D721Med (cell line): ENCODE results near the gene VIPR2.

Source experiments
- DNase-seq: peaks from one replicate; pipeline ENCODE4 v3.0.0; 2011; ENCODE audit warnings: low spot score; ENCODE audit not compliant: insufficient read length
- FAIRE-seq: peaks from 2 replicates; lab custom pipeline; 2011; peaks lifted over from hg19 to GRCh38; lab: Jason Lieb, UNC
- CTCF ChIP-seq: IDR thresholded peaks from 2 replicates; pipeline ENCODE4 v1.5.1; 2012; ENCODE audit warnings: mild to moderate bottlenecking, control low read depth; ENCODE audit not compliant: insufficient read depth; ENCODE audit errors: missing control alignments

Gene VIPR2

GRCh38 chr7:159114981-159115380 is 29.7 kb downstream of the VIPR2 start:
- FAIRE-seq: no peak
- no peak for DNase-seq
- no peak for TF ChIP-seq CTCF

GRCh38 chr7:159114096-159114495 is 30.6 kb downstream of the VIPR2 start:
- FAIRE-seq (no peak), DNase-seq (no peak)
- TF ChIP-seq CTCF: no peak

- DNase-seq (no peak), FAIRE-seq (no peak)
- no peak for TF ChIP-seq CTCF
These were observed 31.6 kb downstream of the VIPR2 start for GRCh38 chr7:159113056-159113455.

GRCh38 chr7:159112136-159113011 is 32.3 kb downstream of the VIPR2 start:
- no peak for FAIRE-seq
- TF ChIP-seq CTCF: no peak
- no peak for DNase-seq

- no peak for TF ChIP-seq CTCF
- FAIRE-seq (no peak), DNase-seq (no peak)
These were observed 35.0 kb downstream of the VIPR2 start for GRCh38 chr7:159109653-159110035.

- TF ChIP-seq CTCF: no peak
- FAIRE-seq (no peak), DNase-seq (no peak)
These were observed 35.6 kb downstream of the VIPR2 start for GRCh38 chr7:159108941-159109652.
